NCI-H526 treated with DMSO at 0.1 percent for 48 hours (cell line): Measurements from ENCODE around the gene NTM.

ENCODE experiments used
- DNase-seq: peaks from one replicate; lab custom pipeline; 2025; lab: John Stamatoyannopoulos, UW

Gene NTM

GRCh38 chr11:132154781-132155180 is 784.4 kb downstream of the NTM start:
- DNase-seq, result no peak

- peak; percentile 33 for DNase-seq
These were observed 787.7 kb downstream of the NTM start for GRCh38 chr11:132158091-132158490.

- DNase-seq, result no peak
These were observed 788.3 kb downstream of the NTM start for GRCh38 chr11:132158696-132159095.

- no peak for DNase-seq
These were observed 791.1 kb downstream of the NTM start for GRCh38 chr11:132161403-132162078.

GRCh38 chr11:132168344-132168981 is 798.0 kb downstream of the NTM start:
- DNase-seq, result no peak

- DNase-seq, result no peak
These were observed 800.6 kb downstream of the NTM start for GRCh38 chr11:132171031-132171430.

- DNase-seq, result no peak
These were observed 804.2 kb downstream of the NTM start for GRCh38 chr11:132174362-132175255.

- no peak for DNase-seq
These were observed 806.7 kb downstream of the NTM start for GRCh38 chr11:132177106-132177505.

- DNase-seq, result no peak
These were observed 813.7 kb downstream of the NTM start for GRCh38 chr11:132184079-132184478.

- DNase-seq, result no peak
These were observed 815.5 kb downstream of the NTM start for GRCh38 chr11:132185726-132186592.

- no peak for DNase-seq
These were observed 816.3 kb downstream of the NTM start for GRCh38 chr11:132186699-132187098.

- DNase-seq, result no peak
These were observed 817.0 kb downstream of the NTM start for GRCh38 chr11:132187386-132187785.

GRCh38 chr11:132187814-132188213 is 817.4 kb downstream of the NTM start:
- no peak for DNase-seq

GRCh38 chr11:132196928-132197327 is 826.5 kb downstream of the NTM start:
- DNase-seq, result no peak

GRCh38 chr11:132200353-132200936 is 830.0 kb downstream of the NTM start:
- no peak for DNase-seq

GRCh38 chr11:132202621-132203020 is 832.2 kb downstream of the NTM start:
- no peak for DNase-seq

- DNase-seq, result no peak
These were observed 834.6 kb downstream of the NTM start for GRCh38 chr11:132205006-132205405.

GRCh38 chr11:132205496-132205895 is 835.1 kb downstream of the NTM start:
- no peak for DNase-seq

GRCh38 chr11:132206993-132207392 is 836.6 kb downstream of the NTM start:
- no peak for DNase-seq

GRCh38 chr11:132208477-132209055 is 838.2 kb downstream of the NTM start:
- no peak for DNase-seq

GRCh38 chr11:132211479-132211878 is 841.1 kb downstream of the NTM start:
- no peak for DNase-seq
